H9 (cell line): Measurements from ENCODE around the gene UNC5C. TPM values are rescaled to one million over a fixed set of nuclear protein-coding genes. Genes with fewer than 3 reads are reported as not detected.

Experiments
- DNase-seq: peaks from one replicate; pipeline ENCODE4 v3.0.0-alpha.2; 2017
- H2AFZ ChIP-seq: one replicate; pipeline ENCODE4 v1.6.1; 2013; ENCODE audit warnings: mild to moderate bottlenecking, low read length, control low read depth, moderate library complexity
- H2AK5ac ChIP-seq: 2 replicates; pipeline ENCODE4 v1.6.1; 2013; ENCODE audit warnings: low read length, control low read depth, mixed read lengths; ENCODE audit not compliant: insufficient read length
- H2BK120ac ChIP-seq: one replicate; pipeline ENCODE4 v1.6.1; 2013; ENCODE audit warnings: low read depth, mild to moderate bottlenecking, low read length, control low read depth, inconsistent platforms; ENCODE audit not compliant: poor library complexity, severe bottlenecking
- H2BK12ac ChIP-seq: 2 replicates; pipeline ENCODE4 v1.6.1; 2013; ENCODE audit warnings: low read length, control low read depth, mixed read lengths, low read depth; ENCODE audit not compliant: insufficient read length
- H2BK15ac ChIP-seq: 2 replicates; pipeline ENCODE4 v1.6.1; 2013; ENCODE audit warnings: low read depth, low read length, control low read depth
- H2BK20ac ChIP-seq: one replicate; pipeline ENCODE4 v1.6.1; 2013; ENCODE audit warnings: low read depth, mild to moderate bottlenecking, low read length, control low read depth, inconsistent platforms; ENCODE audit not compliant: poor library complexity, severe bottlenecking
- H2BK5ac ChIP-seq: 2 replicates; pipeline ENCODE4 v1.6.1; 2013; ENCODE audit warnings: low read length, control low read depth, mixed read lengths; ENCODE audit not compliant: insufficient read length
- H3K14ac ChIP-seq: 2 replicates; pipeline ENCODE4 v1.6.1; 2013; ENCODE audit warnings: low read length, control low read depth; ENCODE audit not compliant: insufficient read depth
- H3K18ac ChIP-seq: 2 replicates; pipeline ENCODE4 v1.6.1; 2013; ENCODE audit warnings: low read depth, mild to moderate bottlenecking, mixed read lengths, low read length, control low read depth; ENCODE audit not compliant: insufficient read length
- H3K23ac ChIP-seq: 2 replicates; pipeline ENCODE4 v1.6.1; 2013; ENCODE audit warnings: low read length, control low read depth, mixed read lengths, low read depth; ENCODE audit not compliant: insufficient read length
- H3K23me2 ChIP-seq: 2 replicates; pipeline ENCODE4 v1.6.1; 2013; ENCODE audit warnings: low read depth, mild to moderate bottlenecking, mixed read lengths, low read length, control low read depth; ENCODE audit not compliant: insufficient read length, poor library complexity, severe bottlenecking
- H3K27ac ChIP-seq: 2 replicates; pipeline ENCODE4 v1.5.1; 2013; ENCODE audit warnings: low read length, control low read depth, mixed read lengths, low read depth; ENCODE audit not compliant: insufficient read length
- H3K27me3 ChIP-seq: 2 replicates; pipeline ENCODE4 v1.6.1; 2013; ENCODE audit warnings: low read length, control low read depth, inconsistent platforms; ENCODE audit not compliant: insufficient read depth
- H3K4ac ChIP-seq: 2 replicates; pipeline ENCODE4 v1.6.1; 2013; ENCODE audit warnings: low read depth, mild to moderate bottlenecking, control low read depth, inconsistent platforms, low read length, moderate library complexity
- H3K4me1 ChIP-seq: 2 replicates; pipeline ENCODE4 v1.6.1; 2013; ENCODE audit warnings: low read length, control low read depth, inconsistent platforms; ENCODE audit not compliant: insufficient read depth
- H3K4me2 ChIP-seq: 2 replicates; pipeline ENCODE4 v1.6.1; 2013; ENCODE audit warnings: low read length, control low read depth, mixed read lengths; ENCODE audit not compliant: insufficient read length, insufficient read depth
- H3K56ac ChIP-seq: 2 replicates; pipeline ENCODE4 v1.6.1; 2013; ENCODE audit warnings: low read depth, mild to moderate bottlenecking, mixed read lengths, low read length, control low read depth; ENCODE audit not compliant: insufficient read length
- H3K79me1 ChIP-seq: 2 replicates; pipeline ENCODE4 v1.6.1; 2013; ENCODE audit warnings: low read depth, mild to moderate bottlenecking, moderate library complexity, low read length, control low read depth, inconsistent platforms; ENCODE audit not compliant: insufficient read depth, poor library complexity, severe bottlenecking
- H3K79me2 ChIP-seq: 2 replicates; pipeline ENCODE4 v1.6.1; 2013; ENCODE audit warnings: low read length, control low read depth, inconsistent platforms; ENCODE audit not compliant: insufficient read depth
- H3K9ac ChIP-seq: 2 replicates; pipeline ENCODE4 v1.6.1; 2013; ENCODE audit warnings: low read length, control low read depth, mixed read lengths; ENCODE audit not compliant: insufficient read length; ENCODE audit errors: extremely low read depth
- H3K9me3 ChIP-seq: one replicate; pipeline ENCODE4 v1.6.1; 2013; ENCODE audit warnings: low read depth, low read length, inconsistent platforms; ENCODE audit not compliant: control insufficient read depth
- H3T11ph ChIP-seq: one replicate; pipeline ENCODE4 v1.6.1; 2013; ENCODE audit warnings: mild to moderate bottlenecking, low read length, control low read depth, inconsistent platforms
- H4K20me1 ChIP-seq: one replicate; pipeline ENCODE4 v1.6.1; 2013; ENCODE audit not compliant: control insufficient read depth, insufficient read length, insufficient read depth
- H4K5ac ChIP-seq: 2 replicates; pipeline ENCODE4 v1.6.1; 2013; ENCODE audit warnings: low read depth, mild to moderate bottlenecking, mixed read lengths, low read length, control low read depth; ENCODE audit not compliant: insufficient read length
- H4K8ac ChIP-seq: replicated peaks from 2 replicates; pipeline ENCODE4 v1.6.1; 2013; ENCODE audit warnings: low read length, control low read depth, mixed read lengths, low read depth; ENCODE audit not compliant: insufficient read length
- H4K91ac ChIP-seq: 2 replicates; pipeline ENCODE4 v1.6.1; 2013; ENCODE audit warnings: low read depth, mild to moderate bottlenecking, moderate library complexity, mixed read lengths, low read length, control low read depth; ENCODE audit not compliant: insufficient read length
- H3K27ac Mint-ChIP-seq, 3 experiments: 2 replicates in 2 of 3; 3 replicates in 1 of 3; pipeline ENCODE4 v1.8.0; 2020 to 2021; ENCODE audit warnings: mixed read lengths in 3 of 3, mild to moderate bottlenecking in 1 of 3, moderate library complexity in 1 of 3
- H3K27me3 Mint-ChIP-seq: 2 replicates; pipeline ENCODE4 v1.8.0; 2021; ENCODE audit warnings: low read depth, mild to moderate bottlenecking, moderate library complexity, mixed read lengths
- H3K36me3 Mint-ChIP-seq, 3 experiments: 2 replicates in 2 of 3; 3 replicates in 1 of 3; pipeline ENCODE4 v1.8.0; 2020 to 2021; ENCODE audit warnings: low read depth in 3 of 3, mixed read lengths in 3 of 3; ENCODE audit not compliant: insufficient read depth in 1 of 3
- H3K4me1 Mint-ChIP-seq, 2 experiments: 2 replicates each; pipeline ENCODE4 v1.8.0; 2020; ENCODE audit warnings: mixed read lengths in 2 of 2
- H3K4me3 Mint-ChIP-seq, 2 experiments: 2 replicates in 1 of 2; 3 replicates in 1 of 2; pipeline ENCODE4 v1.8.0; 2020 to 2021; ENCODE audit warnings: mild to moderate bottlenecking in 2 of 2, mixed read lengths in 2 of 2, moderate library complexity in 1 of 2
- H3K9me3 Mint-ChIP-seq, 2 experiments: 2 replicates in 1 of 2; 3 replicates in 1 of 2; pipeline ENCODE4 v1.8.0; 2020; ENCODE audit warnings: mild to moderate bottlenecking in 2 of 2, mixed read lengths in 2 of 2, moderate library complexity in 1 of 2
- CTCF ChIP-seq: fragments of 200-600 bp; sonication (generic); conservative IDR thresholded peaks from 3 replicates; pipeline ENCODE4 v1.8.0; 2021; ENCODE audit warnings: antibody characterized with exemption, mild to moderate bottlenecking
- WGBS: extraction: QIAGEN DNeasy Blood & Tissue Kit; methylation state at CpG from one replicate; pipeline ENCODE4 v1.1.7; 2013; ENCODE audit warnings: missing lambda C conversion rate, low lambda C conversion rate, mixed read lengths; ENCODE audit not compliant: insufficient read length; ENCODE audit errors: extremely low coverage; 5-methylcytosine and 5-hydroxymethylcytosine counted together
- total RNA-seq: library from RNA; stranded (reverse); gene quantifications from 2 replicates; pipeline ENCODE4 v1.2.1, GENCODE V29; 2021

The UNC5C gene
- total RNA-seq, 1 experiment from 2014 or later, result not detected

GRCh38 chr4:95393821-95394220 lies 155.0 kb downstream of the UNC5C start:
- no peak overlapping the region for H3K4me2 ChIP-seq
- no peak overlapping the region for H2AFZ ChIP-seq
- DNase-seq, result no peak
- no peak overlapping the region for H3K4ac ChIP-seq
- H3K27me3 ChIP-seq, result no peaks in the 10 kb centered on the region
- no peak overlapping the region for H3T11ph ChIP-seq
- no peak overlapping the region for H3K9ac ChIP-seq
- TF ChIP-seq CTCF, result no peak
- H3K56ac ChIP-seq, result no peak overlapping the region
- H3K4me1 Mint-ChIP-seq, result peaks cover 8 to 11% of the 10 kb centered on the region in 2 experiments
- no peak overlapping the region for H2AK5ac ChIP-seq
- no peak overlapping the region for H4K91ac ChIP-seq
- no peak overlapping the region for H2BK12ac ChIP-seq
- no peak overlapping the region for H3K18ac ChIP-seq
- H3K9me3 Mint-ChIP-seq, result no peaks in the 10 kb centered on the region; a peak in 1 of 5 replicates
- no peaks in the 10 kb centered on the region for H4K20me1 ChIP-seq
- no peak overlapping the region for H3K4me3 Mint-ChIP-seq
- H3K14ac ChIP-seq, result no peak overlapping the region
- H4K8ac ChIP-seq, result no peak overlapping the region
- no peaks in the 10 kb centered on the region for H3K36me3 Mint-ChIP-seq
- H4K5ac ChIP-seq, result no peak overlapping the region
- H2BK20ac ChIP-seq, result no peak overlapping the region
- H2BK15ac ChIP-seq, result no peak overlapping the region
- H2BK120ac ChIP-seq, result no peak overlapping the region
- H3K9me3 ChIP-seq, result no peaks in the 10 kb centered on the region
- no peaks in the 10 kb centered on the region for H3K79me2 ChIP-seq
- no peaks in the 10 kb centered on the region for H3K4me1 ChIP-seq
- no peaks in the 10 kb centered on the region for H3K79me1 ChIP-seq
- no peaks in the 10 kb centered on the region for H3K23me2 ChIP-seq
- WGBS, result no CpG with 5 or more reads among the region's 1 CpG
- no peak overlapping the region for H3K23ac ChIP-seq
- H2BK5ac ChIP-seq, result no peak overlapping the region
- H3K27ac ChIP-seq, result no peak overlapping the region
- peaks cover 51% of the 10 kb centered on the region for H3K27me3 Mint-ChIP-seq
- no peak overlapping the region for H3K27ac Mint-ChIP-seq
